Hematopoietic multipotent progenitor cell treated with erythropoietin and hydrocortisone succinate and interleukin-3 and kit ligand, for 4 days (in vitro differentiated cells): ENCODE results near the gene SEC16A.

Experiments
- DNase-seq: peaks from one replicate; pipeline ENCODE4 v3.0.0-alpha.2; 2015

Gene SEC16A

DNA sequence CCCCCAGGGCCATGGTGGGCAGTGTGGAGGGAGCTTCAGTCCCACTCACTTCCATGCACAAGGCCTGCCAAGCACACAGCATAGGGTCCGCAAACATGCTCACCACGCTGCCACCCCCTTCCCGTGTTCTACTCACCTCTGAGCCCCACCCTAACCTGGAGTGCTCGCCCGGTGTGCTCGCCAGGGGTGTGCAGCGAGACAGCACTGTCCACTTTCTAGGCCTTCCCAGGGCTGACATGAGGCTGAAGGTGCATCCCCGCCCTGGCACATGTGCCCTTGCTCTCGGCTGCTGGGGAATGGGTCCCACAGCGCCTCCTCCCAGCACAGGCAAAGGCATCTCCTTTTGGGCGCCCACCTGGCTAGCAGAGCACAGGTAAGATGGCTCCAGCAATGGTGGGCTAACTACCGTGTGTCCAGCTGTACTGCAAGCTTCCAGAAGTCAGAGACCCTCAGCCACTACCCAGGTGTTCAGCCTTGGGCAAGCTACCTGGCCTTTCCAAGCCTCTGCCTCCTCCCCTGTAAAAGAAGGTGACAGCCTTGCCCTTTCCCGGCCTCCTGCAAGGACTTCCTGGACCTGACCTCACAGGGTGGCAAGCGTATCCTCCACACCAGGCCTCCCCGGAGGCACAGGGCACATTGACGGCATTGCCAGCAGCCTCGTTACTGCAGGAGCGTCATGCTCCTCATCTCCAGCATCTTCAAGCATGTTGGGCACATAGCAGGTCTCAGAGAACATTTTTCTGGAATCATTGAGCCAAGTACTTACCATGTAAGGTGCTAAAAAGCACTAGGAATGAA lies 4.2 kb upstream of the SEC16A start:
- no peak for DNase-seq

DNA sequence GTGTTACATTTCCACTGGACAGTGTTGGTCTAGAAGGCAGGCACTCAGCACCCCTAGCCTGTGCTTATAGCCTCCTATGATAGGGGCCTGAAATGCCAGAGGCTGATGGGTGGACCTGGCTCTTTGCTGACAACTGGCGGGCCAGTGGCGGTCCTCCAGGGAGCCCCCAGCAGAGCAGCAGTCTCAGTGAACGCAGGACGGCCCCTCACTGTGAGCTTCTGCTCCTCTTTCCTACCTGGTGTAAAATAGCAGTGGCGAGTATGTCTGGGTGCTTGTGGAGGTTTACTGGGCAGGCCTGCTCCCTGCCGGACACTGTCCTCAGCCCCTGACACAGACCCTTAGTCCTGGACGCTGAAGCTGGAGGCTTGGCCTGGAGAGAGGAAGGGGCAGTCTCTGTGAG lies 3.3 kb upstream of the SEC16A start:
- no peak for DNase-seq

DNA sequence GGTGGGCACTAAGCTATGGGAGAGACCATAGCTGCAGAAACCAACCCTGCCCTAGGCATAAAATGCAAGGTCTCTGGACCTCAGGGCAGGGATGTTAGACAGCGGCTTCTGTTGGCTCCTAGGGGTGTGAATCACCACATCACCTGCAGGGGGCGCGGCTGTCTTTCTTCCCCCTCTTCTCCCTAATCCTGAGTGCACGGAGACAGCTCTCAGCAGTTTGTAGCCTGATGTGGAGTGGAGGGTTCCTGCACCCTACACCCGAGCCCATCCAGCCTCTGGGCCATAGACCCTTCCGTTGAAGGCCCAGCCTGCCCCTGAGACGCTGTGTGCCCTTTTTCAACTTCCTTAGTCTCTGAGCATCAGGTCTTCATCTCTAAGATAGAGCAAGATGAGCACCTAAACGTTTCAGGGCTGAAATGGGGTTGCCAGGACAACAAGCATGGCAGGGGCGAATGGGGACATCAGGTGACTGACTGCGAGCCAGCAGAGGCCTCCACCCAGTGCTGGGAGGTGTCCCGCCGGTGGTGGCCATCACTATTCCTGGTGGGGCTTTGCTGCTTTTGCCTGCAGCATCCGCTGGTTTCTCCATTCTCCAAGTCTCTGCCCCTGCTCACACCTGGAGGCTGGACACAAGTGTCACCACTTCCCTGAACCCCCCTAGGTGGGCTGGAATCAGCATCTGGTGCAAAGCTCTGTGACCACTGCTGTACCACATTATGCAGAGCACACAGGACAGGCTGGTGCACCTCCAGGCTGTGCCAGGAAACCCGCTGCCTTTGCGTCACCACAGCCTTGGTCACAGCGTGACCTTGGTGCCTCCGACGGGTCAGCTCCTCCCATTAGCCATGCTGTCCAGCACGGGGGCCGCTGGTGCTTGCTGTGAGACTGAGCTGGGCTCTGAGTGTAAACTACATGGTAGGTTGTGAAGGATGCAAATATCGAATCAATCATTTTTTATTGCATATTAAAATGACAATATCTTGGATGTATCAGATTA lies 2.5 kb upstream of the SEC16A start:
- DNase-seq, result peak; percentile 91

DNA sequence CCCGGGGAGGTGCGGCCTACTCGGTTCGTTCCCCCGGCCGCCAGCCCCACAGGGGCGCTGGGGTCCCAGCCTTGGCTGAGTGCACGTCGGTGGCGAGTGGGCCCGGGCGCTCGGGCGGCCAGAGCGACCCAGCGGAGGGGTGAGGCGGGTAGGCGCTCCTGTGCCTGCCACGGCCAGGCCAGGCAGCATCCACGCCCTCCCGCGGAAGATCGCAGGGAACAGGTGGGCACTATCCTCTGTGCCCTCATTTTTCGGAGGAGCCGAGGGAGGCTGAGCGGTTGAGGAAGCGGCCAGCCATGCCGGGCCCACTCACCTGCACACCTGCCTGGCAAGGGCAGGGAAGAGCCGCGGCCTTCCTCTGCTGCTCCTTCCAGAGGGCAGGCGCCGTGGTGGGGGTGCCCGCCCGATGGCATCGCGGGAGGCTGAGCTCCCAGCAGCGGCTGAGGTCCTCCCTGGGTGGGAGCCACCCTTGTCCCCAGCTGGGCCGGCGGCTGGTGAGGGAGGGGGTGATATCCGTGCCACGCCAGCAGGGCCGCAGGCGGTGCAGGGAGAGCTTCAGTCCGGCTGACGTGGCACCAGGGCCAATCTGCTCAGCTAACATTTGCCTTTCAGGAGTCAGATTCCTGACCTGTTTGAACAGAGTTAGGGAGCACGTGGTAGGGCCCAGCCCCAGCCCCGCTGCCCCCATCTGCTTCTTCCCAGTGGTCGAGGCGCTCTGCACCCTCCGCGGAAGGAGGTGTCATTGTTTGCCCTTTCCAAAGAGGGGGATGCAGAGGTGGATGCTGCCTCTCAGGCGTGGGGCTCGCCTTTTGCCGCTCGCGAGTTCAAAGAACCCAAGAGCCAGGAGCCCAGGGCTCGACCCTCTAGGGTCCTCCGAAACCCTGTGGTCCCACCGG lies 1.6 kb upstream of the SEC16A start:
- no peak for DNase-seq

DNA sequence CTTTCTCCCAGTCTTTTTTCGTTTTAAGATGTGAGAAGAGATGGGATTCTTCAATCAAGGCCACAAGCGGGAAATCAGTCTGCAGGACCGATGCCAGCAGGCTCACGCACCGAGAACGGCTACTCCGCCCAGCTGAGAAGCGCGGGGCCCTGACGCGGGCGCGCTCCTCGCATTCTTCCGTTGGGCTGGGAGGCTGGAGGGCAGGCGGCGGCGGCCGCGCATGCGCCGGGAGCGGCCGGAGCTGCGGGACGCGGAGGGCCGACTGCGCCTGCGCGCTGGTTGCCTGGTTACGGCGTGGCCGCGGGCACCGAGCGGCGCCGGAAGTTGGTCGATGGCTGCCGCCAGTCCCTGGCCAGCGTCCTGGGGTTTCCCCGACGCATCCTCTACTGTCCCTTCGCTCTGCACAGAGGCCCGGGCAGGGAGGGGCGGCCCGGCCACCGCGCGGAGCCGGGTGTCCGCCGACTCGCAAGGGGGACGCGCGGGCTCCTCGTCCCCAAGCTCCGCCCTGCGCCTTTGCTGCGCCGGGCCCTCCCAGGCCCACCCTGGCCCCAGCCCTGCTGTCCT lies 831 bp upstream of the SEC16A start:
- peak; percentile 96 for DNase-seq

DNA sequence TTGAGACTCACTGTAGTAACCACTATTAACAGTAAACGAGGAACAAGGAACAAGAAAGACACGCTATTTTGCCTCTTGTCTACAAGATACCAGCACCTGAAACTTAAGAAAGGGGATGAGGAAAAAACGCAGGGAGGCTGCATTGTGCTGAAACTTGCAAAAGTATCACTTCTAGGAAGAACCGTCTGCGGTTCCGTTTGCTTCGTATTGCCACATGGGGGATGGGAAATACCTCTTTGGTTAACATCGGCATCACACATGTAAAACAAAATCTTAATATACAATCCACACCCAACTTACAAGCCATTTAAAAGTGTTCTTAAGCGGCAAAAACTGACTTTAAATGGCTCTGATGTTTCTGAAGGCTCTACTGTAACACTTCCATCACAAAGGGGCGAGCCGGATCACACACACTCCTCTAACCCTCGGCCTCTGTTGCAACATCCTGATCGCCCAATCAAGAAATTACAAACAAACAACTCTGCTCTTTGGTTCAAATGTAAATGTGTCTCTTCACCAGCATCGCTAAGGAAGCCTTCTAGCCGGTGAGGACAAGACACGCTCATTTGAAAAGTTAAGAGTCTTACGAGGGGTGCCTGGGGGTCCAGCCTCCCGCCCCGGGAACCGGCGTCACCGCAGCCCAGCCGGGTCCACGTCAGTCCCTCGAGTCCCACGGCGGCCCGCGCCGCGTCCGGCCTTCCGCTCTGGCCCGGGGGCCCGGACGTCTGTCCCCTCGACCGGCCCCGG lies 621 bp downstream of the SEC16A start:
- DNase-seq, result peak; percentile 65

DNA sequence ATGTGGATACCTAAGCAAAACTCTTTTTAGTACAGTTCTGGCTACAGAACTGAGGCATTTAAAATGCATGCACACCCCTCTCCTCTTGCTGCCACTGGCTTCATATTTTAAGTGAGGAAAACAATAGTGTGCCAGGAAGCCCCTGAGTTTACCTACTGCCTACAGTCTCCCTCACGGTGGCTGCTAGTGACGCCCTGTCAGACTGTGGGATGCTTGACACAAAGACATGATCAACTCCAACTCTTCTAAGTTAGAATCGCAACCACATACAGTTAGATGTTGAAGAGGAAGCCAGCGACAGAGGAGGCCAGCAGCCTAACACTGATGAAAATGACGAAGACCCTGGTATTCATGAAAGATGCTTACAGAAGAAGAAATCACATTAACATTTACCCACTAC lies 1.3 kb downstream of the SEC16A start:
- no peak for DNase-seq

DNA sequence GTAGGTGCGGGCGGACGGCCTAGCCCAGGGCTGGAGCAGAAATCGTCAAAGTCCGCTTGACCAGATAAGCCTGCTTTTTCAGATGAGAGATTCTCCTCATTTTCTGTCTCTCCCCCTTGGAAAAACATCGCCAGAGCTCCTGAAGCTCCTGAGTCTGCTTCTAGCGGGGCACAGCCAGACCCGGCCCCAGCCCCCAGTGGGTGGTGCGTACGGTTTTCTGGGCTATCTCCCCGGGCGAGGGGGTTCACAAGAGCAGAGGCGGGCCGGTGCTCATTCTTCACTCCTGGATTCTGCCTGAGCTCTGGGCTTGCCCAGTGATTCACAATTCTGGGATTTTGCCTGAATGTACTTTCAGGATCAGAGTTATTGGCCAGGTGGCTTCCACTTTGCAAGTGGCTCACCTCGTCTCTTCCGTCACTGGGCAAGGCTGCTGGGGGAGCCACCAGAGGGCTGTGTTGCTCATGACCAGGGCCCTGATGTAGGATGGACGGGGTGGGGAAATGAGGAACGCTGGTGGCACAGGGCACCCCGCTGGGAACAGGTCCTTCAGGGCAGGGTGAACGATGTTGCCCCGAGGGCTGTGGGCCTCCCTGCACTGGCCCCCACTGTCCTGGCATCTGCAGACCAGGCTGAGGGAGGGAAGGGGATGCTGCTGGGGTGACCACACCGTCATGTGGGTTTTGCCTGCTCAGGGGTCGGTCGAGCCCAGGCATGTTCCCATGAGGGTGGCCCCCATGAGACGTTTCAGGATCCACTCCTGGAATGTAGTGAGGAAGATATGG lies 6.3 kb downstream of the SEC16A start:
- no peak for DNase-seq

DNA sequence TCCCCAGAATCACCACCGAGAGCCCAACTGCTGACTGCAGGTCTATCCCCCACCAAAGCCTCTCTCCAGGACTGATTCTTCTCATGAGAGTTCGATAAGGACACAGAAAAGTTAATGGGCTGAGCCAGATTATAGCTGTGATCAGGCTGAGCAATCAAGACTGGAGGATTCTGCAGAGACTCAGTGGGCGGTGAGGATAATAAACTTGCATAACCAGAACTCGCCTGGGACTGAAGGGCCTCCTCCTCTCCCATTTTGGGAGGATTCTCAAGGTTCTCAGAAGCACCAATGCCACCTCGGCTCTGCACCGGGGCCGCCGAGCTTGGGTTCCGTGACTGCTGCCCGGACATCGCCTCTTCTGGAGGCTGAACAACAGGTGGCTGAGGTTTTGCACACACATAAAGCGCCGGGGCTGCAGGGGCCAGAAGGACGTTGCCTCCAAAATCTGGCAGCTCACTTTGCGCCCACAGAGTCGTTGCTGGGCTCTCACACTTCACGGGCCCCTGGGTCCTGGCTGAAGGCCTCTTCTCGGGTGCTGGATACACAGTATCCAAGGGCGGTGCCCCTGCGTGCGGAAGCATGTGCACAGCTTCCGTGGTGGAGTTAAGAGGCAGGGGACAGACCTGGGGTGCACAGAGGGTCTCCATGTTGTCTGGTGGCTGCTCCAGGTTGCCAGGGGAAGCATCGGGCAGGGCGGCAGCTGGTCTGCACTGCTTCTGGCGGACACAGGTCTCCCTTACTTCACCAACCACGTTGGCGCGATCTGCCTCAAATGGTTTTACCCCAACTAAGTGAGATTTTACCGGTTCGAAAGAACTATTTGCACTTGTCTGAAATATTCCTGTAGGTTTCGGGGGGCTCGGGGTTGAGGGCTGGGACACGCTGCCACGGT lies 7.6 kb downstream of the SEC16A start:
- no peak for DNase-seq

DNA sequence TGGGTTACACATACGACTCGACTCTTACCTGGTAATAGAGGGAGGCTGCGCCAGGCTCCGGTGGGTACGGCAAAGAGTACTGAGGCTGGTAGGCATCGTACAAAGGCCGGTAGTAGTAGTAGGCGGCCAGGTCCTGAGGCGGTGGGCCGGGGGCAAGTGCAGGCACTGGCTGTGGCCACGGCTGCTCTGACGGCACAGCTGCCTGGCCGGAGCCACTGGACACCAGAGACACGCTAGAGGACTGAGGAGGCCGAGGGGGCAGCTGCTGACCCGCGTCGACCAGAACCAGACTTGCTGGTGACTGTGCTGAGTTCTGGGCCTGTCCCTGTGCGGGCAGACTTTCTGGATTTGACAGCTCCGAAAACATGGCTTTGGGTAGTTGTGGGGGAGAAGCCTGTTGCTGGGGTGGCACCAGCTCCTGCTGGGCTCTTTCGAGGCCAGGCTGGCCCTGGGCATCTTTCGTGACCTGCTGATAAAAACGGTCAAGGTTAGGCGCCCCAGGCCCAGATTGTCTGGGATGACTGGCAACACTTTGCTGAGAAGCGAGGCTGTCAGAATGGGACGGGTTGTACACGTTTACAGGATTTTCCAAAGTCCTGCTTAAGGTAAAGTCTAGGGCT lies 8.7 kb downstream of the SEC16A start:
- no peak for DNase-seq

DNA sequence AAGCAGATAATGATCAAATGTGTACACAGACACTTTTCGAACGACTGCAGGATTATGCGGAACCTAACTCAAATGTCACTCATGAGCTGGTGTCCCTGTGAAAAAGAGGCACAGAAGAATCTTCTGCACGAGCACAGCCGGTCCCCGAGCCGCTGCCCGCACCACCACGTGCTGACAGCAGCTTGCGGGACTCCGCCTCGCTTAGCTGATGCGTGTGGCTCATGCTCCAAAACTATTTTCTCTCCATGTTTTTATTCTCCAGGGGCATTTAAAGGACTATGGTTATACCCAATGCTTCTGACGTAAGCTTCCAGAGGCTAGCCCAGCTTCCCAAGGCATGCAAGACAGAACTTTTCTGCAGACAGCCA lies 9.5 kb downstream of the SEC16A start:
- DNase-seq, result no peak

DNA sequence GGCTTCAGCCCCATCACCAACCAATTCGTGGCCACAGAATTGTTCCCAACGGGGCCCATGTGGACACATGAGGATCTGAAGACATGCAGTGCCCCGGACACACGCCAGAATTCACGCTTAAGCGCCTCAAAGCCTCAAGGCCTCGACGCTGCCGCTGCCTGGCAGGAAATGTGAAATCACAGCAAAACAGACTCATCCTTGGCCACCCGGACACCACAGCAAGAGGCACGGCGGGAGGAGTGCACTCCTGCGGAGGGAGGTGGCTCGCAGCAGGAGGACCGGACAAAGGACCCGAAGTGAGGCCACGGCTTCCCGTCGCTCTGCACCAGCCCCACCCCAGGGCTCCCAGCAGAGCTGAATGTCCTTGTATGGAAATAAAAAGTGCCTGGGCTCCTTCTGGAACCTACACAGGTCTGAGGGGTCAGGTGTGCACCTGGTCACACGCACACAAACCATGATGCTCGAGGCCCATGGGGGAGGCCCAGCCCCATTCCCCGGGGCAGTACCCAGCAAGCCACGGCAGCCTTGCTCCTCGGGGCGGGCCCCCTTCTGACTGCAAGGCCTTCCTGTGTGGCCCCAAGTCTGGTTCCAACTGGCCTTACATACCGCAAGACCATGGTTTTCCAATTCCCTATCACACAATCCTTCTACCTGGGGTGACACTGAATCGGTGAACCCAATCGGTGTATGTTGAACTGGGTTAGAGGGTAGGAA lies 10.0 kb downstream of the SEC16A start:
- DNase-seq, result no peak

DNA sequence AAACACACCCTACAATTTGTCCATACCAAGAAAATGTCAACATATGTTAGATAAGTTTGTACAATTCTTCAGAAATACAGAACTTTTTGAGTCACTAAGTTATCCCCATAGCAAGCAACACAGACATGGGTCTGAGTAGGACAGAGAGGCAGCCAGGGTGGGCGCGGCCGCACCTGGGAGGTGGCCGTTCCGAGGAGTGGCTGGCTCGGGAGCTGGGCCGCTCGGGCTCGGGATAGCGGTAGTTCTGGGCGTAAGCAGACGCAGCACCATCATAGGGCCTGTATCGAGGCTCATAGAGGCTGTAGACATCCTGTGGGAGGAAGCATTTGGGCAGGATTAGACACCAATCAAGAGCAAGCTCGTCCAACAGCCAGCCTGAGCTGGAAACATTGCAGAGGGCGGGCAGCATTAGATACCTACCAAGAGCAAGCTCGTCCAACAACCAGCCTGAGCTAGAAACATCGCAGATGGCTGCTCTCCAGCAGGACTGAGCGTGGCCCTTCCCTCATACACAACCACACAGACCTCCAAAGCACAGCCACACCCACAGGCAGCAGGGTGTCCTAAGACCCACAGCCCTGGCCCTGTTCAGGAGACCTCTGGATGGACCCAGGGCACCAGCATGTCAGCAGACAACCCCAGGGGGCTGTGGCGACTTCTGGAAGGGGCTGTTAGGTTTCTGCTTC lies 10.9 kb downstream of the SEC16A start:
- no peak for DNase-seq

DNA sequence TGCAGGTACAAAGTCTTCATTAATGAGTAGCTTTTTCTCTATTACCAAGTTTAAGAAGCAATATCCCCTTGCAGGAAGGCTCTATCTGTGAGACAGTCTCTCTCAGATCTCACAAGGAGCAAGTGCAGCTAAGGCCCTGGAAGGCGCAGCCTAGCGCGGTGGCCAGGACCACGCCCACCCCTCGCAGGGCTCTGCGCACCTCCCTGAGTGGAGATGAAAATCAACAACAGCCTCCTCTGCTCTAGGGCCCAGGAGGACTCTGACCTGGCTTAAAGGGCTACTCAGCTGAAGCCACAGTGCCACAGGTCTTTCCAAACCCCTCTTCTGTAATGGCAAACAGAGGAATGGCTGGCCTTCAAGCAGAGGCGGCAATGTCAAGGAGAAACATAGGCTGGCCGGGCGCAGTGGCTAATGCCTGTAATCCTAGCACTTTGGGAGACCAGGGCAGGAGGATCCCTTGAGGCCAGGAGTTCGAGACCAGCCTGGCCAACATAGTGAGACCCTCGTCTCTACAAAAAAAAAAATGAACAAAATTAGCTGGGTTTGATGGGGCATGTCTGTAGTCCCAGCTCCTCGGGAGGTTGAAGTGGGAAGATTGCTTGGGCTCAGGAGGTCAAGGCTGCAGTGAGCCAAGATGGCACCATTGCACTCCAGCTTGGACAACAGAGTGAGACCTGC lies 11.9 kb downstream of the SEC16A start:
- DNase-seq, result peak; percentile 15

DNA sequence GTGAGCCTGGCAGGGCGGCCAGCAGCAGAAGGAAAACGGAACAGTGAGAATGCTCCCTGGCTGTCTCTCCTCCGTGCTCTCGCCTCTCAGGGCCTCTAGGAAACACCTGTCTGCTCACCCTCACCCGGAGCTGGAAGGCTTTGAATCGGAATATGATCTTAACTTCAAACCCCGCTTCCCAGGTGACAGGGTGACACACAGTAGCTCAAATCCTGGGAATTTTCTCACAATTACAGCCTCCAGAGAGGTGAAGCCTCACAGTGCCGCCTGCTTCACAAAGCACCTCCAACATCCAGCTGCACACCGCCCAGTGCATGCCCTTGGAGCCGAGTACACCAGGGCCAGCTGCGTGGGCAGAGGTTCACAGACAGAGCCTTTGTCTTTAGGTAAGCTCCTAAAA lies 12.5 kb downstream of the SEC16A start:
- DNase-seq, result no peak

DNA sequence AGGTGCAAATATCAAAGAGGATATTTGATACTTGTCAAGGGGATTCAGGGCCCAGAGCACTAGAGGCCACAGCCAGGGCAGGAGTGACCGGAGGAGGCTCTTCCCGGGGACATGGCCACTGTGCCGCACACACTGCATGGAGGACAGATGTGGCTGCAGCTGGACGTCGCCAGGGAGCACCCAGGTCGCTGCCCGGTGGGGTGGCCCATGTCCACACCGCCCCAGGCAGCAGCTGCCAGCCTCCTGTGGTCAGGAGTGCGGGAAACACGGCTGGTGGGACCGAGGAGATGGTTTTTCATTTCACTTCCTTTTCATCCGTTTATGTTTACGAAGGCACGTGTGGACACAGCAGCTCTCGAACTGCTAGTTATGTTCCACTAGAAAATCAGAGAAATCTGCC lies 15.1 kb downstream of the SEC16A start:
- no peak for DNase-seq

DNA sequence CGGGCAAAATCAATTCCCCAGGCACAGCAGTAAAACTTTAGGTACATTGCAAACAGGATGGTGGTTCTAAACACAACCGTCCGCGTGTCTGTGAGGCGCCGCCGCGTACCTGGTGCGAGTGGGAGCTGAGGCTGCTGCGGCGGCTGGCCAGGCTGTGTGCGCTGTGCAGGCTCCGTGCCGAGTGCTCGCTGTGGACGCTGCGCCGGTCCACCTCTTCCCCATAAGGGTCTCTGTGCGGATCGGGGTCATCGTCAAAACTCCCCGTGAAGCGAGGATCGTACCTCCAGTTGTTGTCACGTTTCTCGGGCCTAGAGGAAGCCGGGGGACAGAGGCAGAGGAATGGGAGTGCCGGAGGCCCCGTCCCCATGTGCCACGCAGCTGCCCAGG lies 16.7 kb downstream of the SEC16A start:
- DNase-seq, result no peak
